Measurements from ENCODE around the gene SDC3.

- TF ChIP-seq CTCF (IDR thresholded peaks at IDR 0.05) (no peak), POLR2A (IDR thresholded peaks at IDR 0.05) (no peak)
Measured at GRCh38 chr1:30888391-30888790, 20.2 kb downstream of the SDC3 start.

Data from right lobe of liver (tissue), 4 donors.